Thymus (tissue), 11 donors: ENCODE measurements around the gene TRIP10. TPM values are rescaled to one million over a fixed set of nuclear protein-coding genes. Genes with fewer than 3 reads are reported as not detected.

Source experiments
- DNase-seq, 9 donors: peaks; one replicate each; pipeline ENCODE4 v3.0.0-alpha.2; 2013; ENCODE audit warnings: low spot score in 9 of 9, low read depth in 6 of 9, missing footprints in 1 of 9
- H3K27ac ChIP-seq, 2 donors: one replicate each; pipeline ENCODE4 v1.5.1; 2013; ENCODE audit warnings: control low read depth in 1 of 2, low read depth in 1 of 2, low read length in 1 of 2, mild to moderate bottlenecking in 1 of 2, moderate library complexity in 1 of 2
- H3K27me3 ChIP-seq, 2 donors: one replicate each; pipeline ENCODE4 v1.5.1; 2013; ENCODE audit warnings: low read length in 1 of 2; ENCODE audit not compliant: control insufficient read depth in 2 of 2, insufficient read depth in 1 of 2
- H3K36me3 ChIP-seq, 2 donors: one replicate each; pipeline ENCODE4 v1.5.1; 2013; ENCODE audit warnings: low read length in 1 of 2, mild to moderate bottlenecking in 1 of 2, moderate library complexity in 1 of 2; ENCODE audit not compliant: control insufficient read depth in 2 of 2, insufficient read depth in 2 of 2
- H3K4me1 ChIP-seq, 2 donors: one replicate each; pipeline ENCODE4 v1.5.1; 2013; ENCODE audit warnings: low read length in 2 of 2; ENCODE audit not compliant: control insufficient read depth in 2 of 2, insufficient read depth in 2 of 2
- H3K4me3 ChIP-seq, 2 donors: one replicate each; pipeline ENCODE4 v1.5.1; 2013; ENCODE audit warnings: low read length in 2 of 2, control low read depth in 1 of 2, mild to moderate bottlenecking in 1 of 2
- H3K9me3 ChIP-seq, 2 donors: one replicate each; pipeline ENCODE4 v1.5.1; 2013; ENCODE audit warnings: low read length in 1 of 2, mild to moderate bottlenecking in 1 of 2; ENCODE audit not compliant: control insufficient read depth in 2 of 2, insufficient read depth in 1 of 2
- WGBS: extraction: QIAGEN DNeasy Blood & Tissue Kit; methylation state at CpG from one replicate; pipeline ENCODE4 v1.1.7; 2013; 5-methylcytosine and 5-hydroxymethylcytosine counted together
- polyA plus RNA-seq: library from polyadenylated mRNA; stranded (reverse); fragments of 200-250 nt; gene quantifications from one replicate; pipeline ENCODE4 v1.2.3, GENCODE V29; 2013
- total RNA-seq: library from RNA; stranded (reverse); fragments of 120-200 nt; gene quantifications from one replicate; pipeline ENCODE4 v1.2.4, GENCODE V29; 2013
- donor health status: healthy.

The TRIP10 gene
- total and polyA plus RNA-seq, 2 donors, result 11.2 to 52.2 TPM

GRCh38 chr19:6709549-6709948 lies 29.9 kb upstream of the TRIP10 start:
- no peak overlapping the region for H3K4me3 ChIP-seq
- WGBS, result 52% methylated on average over 14 of the region's 14 CpGs
- no peaks in the 10 kb centered on the region for H3K36me3 ChIP-seq
- H3K4me1 ChIP-seq, result no peaks in the 10 kb centered on the region
- peaks cover 2 to 48% of the 10 kb centered on the region in 2 donors for H3K27me3 ChIP-seq
- DNase-seq, result no peak
- H3K9me3 ChIP-seq, result no peaks in the 10 kb centered on the region
- H3K27ac ChIP-seq, result no peak overlapping the region

GRCh38 chr19:6710273-6711077 lies 29.0 kb upstream of the TRIP10 start:
- H3K4me1 ChIP-seq, result no peaks in the 10 kb centered on the region
- no peak for DNase-seq
- 26% methylated on average over 30 of the region's 30 CpGs for WGBS
- H3K36me3 ChIP-seq, result no peaks in the 10 kb centered on the region
- H3K27ac ChIP-seq, result no peak overlapping the region
- H3K9me3 ChIP-seq, result no peaks in the 10 kb centered on the region
- no peak overlapping the region for H3K4me3 ChIP-seq
- H3K27me3 ChIP-seq, result peaks cover 2 to 48% of the 10 kb centered on the region in 2 donors

- Histone ChIP-seq H3K36me3 (no peaks in the 10 kb centered on the region), H3K27me3 (peaks cover 2 to 48% of the 10 kb centered on the region in 2 donors), H3K4me3 (no peak overlapping the region), H3K4me1 (no peaks in the 10 kb centered on the region), H3K27ac (no peak overlapping the region), H3K9me3 (no peaks in the 10 kb centered on the region)
- 59% methylated on average over 9 of the region's 9 CpGs for WGBS
- no peak for DNase-seq
These were observed 28.5 kb upstream of the TRIP10 start for GRCh38 chr19:6711078-6711361.

- H3K4me1 ChIP-seq, result no peaks in the 10 kb centered on the region
- DNase-seq, result no peak
- no peaks in the 10 kb centered on the region for H3K9me3 ChIP-seq
- no peak overlapping the region for H3K4me3 ChIP-seq
- no peaks in the 10 kb centered on the region for H3K36me3 ChIP-seq
- WGBS, result 87% methylated on average over 10 of the region's 10 CpGs
- H3K27me3 ChIP-seq, result peaks cover 2 to 47% of the 10 kb centered on the region in 2 donors
- no peak overlapping the region for H3K27ac ChIP-seq
These were observed 27.9 kb upstream of the TRIP10 start for GRCh38 chr19:6711605-6712004.

GRCh38 chr19:6712231-6712630 lies 27.2 kb upstream of the TRIP10 start:
- Histone ChIP-seq H3K36me3 (no peaks in the 10 kb centered on the region), H3K9me3 (no peaks in the 10 kb centered on the region), H3K4me1 (no peaks in the 10 kb centered on the region), H3K27ac (no peak overlapping the region), H3K27me3 (peaks cover 2 to 48% of the 10 kb centered on the region in 2 donors), H3K4me3 (no peak overlapping the region)
- WGBS, result 97% methylated on average over 16 of the region's 16 CpGs
- no peak for DNase-seq

- Histone ChIP-seq H3K4me3 (no peak overlapping the region), H3K27me3 (peaks cover 2 to 43% of the 10 kb centered on the region in 2 donors), H3K27ac (no peak overlapping the region), H3K9me3 (peaks cover 0 to 3% of the 10 kb centered on the region in 2 donors), H3K36me3 (no peaks in the 10 kb centered on the region), H3K4me1 (no peaks in the 10 kb centered on the region)
- 96% methylated on average over 20 of the region's 20 CpGs for WGBS
- DNase-seq, result no peak
These were observed 26.5 kb upstream of the TRIP10 start for GRCh38 chr19:6712692-6713670.

GRCh38 chr19:6713773-6714692 lies 25.4 kb upstream of the TRIP10 start:
- no peak for DNase-seq
- H3K9me3 ChIP-seq, result peaks cover 0 to 7% of the 10 kb centered on the region in 2 donors
- H3K4me1 ChIP-seq, result no peaks in the 10 kb centered on the region
- no peaks in the 10 kb centered on the region for H3K36me3 ChIP-seq
- H3K27me3 ChIP-seq, result peaks cover 0 to 36% of the 10 kb centered on the region in 2 donors
- no peak overlapping the region for H3K27ac ChIP-seq
- 83% methylated on average over 24 of the region's 24 CpGs for WGBS
- H3K4me3 ChIP-seq, result no peak overlapping the region

- Histone ChIP-seq H3K4me1 (no peaks in the 10 kb centered on the region), H3K9me3 (peaks cover 0 to 7% of the 10 kb centered on the region in 2 donors), H3K27me3 (peaks cover 0 to 28% of the 10 kb centered on the region in 2 donors), H3K4me3 (no peak overlapping the region), H3K36me3 (no peaks in the 10 kb centered on the region), H3K27ac (no peak overlapping the region)
- WGBS, result 97% methylated on average over 11 of the region's 11 CpGs
- DNase-seq, result no peak
These were observed 24.5 kb upstream of the TRIP10 start for GRCh38 chr19:6714749-6715555.
